SU-DHL-6 (cell line): ENCODE measurements around the gene ATOSA.

Source experiments
- CTCF ChIP-seq: fragments of 200-600 bp; sonication (generic); IDR thresholded peaks from one replicate; pipeline ENCODE4 v1.5.1; 2017; ENCODE audit warnings: antibody characterized with exemption, mild to moderate bottlenecking, low read length, moderate library complexity; ENCODE audit not compliant: insufficient read depth, poor library complexity, severe bottlenecking
- EZH2phosphoT487 ChIP-seq: fragments of 200-600 bp; sonication (generic), shearing (Covaris generic); conservative IDR thresholded peaks from 2 replicates; pipeline ENCODE4 v1.6.1; 2018; ENCODE audit warnings: mild to moderate bottlenecking, antibody characterized with exemption, low read length, moderate library complexity, mixed read lengths

- TF ChIP-seq CTCF, result no peak
- TF ChIP-seq EZH2phosphoT487, result no peak
Measured at GRCh38 chr15:52649686-52650085, 29.5 kb downstream of the ATOSA start.
